ENCODE data around the gene NEO1. TPM values are rescaled to one million over a fixed set of nuclear protein-coding genes. Genes with fewer than 3 reads are reported as not detected.

NEO1 gene
- total RNA-seq, 2 donors from 2014 or later = 51.4 to 72.3 TPM

DNA sequence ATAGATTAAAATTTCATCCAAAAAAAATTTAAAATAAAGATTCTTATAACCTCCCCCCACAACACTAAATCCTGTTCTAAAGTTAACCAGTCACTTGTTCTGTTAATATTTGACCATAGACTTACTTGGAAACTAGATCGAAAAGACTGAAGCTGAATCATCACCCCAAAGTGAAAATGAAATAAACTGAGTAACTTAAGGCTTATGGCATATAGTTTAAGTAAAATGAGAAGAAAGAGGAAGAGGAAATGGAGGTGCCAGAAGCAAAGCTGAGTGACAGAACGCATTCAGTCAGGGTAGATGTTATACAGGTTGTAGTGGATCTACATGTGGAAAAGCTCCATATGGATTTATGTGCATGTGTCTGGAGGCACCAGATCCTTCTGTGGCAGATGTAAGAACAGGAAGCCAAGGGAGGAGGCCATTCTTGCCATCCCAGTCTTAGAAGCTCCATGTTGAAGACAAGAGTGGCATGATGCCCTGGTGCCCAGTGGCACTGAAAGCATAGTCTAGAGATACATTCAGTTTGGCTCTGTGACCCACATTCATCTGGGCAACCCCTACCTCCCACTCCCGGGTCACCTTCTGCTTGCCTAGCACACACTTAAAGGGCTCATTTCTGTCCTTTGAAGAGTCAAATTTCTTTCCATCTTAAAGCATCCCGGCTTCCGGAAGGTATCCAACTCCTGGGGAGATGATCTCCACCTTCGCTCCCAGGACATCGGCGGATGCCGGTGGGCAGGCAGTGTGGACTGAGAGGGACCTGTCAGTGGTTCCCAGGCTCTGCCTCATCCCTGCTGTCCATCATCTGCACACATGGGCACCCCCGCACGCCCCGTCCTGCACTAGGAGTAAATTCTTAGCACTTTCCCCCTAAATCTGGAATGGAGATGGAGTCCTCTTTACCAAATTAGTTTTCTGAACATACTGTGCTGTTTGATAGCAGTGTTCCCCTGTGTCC lies 90.8 kb downstream of the NEO1 start:
- Histone ChIP-seq H3K27ac (no peak overlapping the region), H3K4me1 (ENCODE audit: control insufficient read depth in 1 of 2, low read depth in 2 of 2) (peaks cover 5 to 36% of the 10 kb centered on the region in 2 donors), H3K4me3 (no peak overlapping the region), H3K36me3 (no peaks in the 10 kb centered on the region), H3K9me3 (no peaks in the 10 kb centered on the region), H3K27me3 (replicated peaks; ENCODE audit: insufficient read depth) (no peaks in the 10 kb centered on the region)
- TF ChIP-seq, protein P1, sequence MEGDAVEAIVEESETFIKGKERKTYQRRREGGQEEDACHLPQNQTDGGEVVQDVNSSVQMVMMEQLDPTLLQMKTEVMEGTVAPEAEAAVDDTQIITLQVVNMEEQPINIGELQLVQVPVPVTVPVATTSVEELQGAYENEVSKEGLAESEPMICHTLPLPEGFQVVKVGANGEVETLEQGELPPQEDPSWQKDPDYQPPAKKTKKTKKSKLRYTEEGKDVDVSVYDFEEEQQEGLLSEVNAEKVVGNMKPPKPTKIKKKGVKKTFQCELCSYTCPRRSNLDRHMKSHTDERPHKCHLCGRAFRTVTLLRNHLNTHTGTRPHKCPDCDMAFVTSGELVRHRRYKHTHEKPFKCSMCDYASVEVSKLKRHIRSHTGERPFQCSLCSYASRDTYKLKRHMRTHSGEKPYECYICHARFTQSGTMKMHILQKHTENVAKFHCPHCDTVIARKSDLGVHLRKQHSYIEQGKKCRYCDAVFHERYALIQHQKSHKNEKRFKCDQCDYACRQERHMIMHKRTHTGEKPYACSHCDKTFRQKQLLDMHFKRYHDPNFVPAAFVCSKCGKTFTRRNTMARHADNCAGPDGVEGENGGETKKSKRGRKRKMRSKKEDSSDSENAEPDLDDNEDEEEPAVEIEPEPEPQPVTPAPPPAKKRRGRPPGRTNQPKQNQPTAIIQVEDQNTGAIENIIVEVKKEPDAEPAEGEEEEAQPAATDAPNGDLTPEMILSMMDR (IDR thresholded peaks at IDR 0.05) = no peak
- DNase-seq (ENCODE audit: low spot score) (no peak), ATAC-seq (ENCODE audit: insufficient number of reproducible peaks, low FRiP score, low read depth) (no peak)

DNA sequence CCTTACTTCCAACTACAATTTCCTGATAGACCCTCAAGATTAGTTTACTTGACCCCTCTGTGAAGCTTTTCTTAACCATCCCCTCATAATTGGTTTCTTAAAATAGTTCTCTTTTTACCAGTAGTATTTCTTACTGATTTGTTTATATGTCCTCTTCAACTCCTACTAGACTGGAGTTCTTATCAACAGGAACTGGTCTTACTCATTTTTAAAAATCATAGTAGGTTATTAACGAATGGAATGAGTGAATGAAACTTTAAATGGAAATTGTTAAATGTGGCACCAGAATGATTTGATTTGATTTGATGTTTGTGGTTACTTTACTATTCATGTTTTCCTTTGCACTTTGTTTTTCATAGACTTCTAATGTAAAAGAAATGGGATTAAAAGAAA lies 91.5 kb downstream of the NEO1 start:
- DNase-seq (ENCODE audit: low spot score) = no peak
- H3K4me3 ChIP-seq = no peak overlapping the region
- peaks cover 5 to 34% of the 10 kb centered on the region in 2 donors for H3K4me1 ChIP-seq (ENCODE audit: control insufficient read depth in 1 of 2, low read depth in 2 of 2)
- no peaks in the 10 kb centered on the region for H3K36me3 ChIP-seq
- ATAC-seq (ENCODE audit: insufficient number of reproducible peaks, low FRiP score, low read depth) = no peak
- H3K27ac ChIP-seq = no peak overlapping the region
- TF ChIP-seq, protein P1 (IDR thresholded peaks at IDR 0.05) = no peak
- no peaks in the 10 kb centered on the region for H3K9me3 ChIP-seq
- H3K27me3 ChIP-seq (replicated peaks; ENCODE audit: insufficient read depth) = no peaks in the 10 kb centered on the region

DNA sequence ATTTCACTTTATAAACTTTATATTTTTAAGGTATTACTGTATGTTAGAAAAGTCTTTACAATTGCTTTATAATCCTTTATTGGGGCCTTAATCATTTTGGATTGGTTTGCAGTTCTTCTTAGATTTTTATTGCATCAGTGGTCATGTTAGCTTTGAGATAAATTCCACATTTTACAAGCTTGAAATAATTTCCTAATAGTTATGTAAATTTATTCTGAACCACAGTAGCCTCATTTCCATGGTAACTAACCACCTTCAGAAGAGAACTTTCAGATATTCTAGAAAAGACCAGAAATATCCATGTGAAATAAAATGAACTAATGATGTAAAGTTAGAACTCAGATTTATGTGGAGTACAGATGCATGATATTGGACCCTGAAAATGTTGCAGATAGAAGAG lies 94.2 kb downstream of the NEO1 start:
- no peaks in the 10 kb centered on the region for H3K9me3 ChIP-seq
- H3K4me1 ChIP-seq (ENCODE audit: control insufficient read depth in 1 of 2, low read depth in 2 of 2) = peaks cover 0 to 7% of the 10 kb centered on the region in 2 donors
- H3K27me3 ChIP-seq (replicated peaks; ENCODE audit: insufficient read depth) = no peaks in the 10 kb centered on the region
- no peak for DNase-seq (ENCODE audit: low spot score)
- TF ChIP-seq, protein P1 (IDR thresholded peaks at IDR 0.05) = no peak
- no peak overlapping the region for H3K27ac ChIP-seq
- ATAC-seq (ENCODE audit: insufficient number of reproducible peaks, low FRiP score, low read depth) = no peak
- no peaks in the 10 kb centered on the region for H3K36me3 ChIP-seq
- no peak overlapping the region for H3K4me3 ChIP-seq

DNA sequence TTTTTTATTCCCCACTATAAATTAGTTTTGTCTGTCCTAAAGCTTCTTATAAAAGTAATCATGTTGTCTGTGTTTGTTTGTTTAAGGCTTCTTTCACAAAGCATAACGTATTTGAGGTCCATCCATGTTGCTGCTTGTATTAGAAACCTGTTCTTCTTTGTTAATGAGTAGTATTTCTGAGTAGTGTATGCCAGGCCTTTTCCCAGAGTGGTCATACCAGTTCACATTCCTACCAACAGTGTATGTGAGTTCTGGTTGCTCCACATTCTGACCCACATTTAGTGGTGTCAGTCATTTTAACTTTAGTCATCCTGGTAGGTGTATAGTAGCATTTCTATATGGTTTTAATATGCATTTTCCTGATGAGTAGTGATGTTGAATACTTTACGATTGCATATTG lies 98.6 kb downstream of the NEO1 start:
- H3K27me3 ChIP-seq (replicated peaks; ENCODE audit: insufficient read depth) = no peaks in the 10 kb centered on the region
- no peak overlapping the region for H3K27ac ChIP-seq
- H3K36me3 ChIP-seq = no peaks in the 10 kb centered on the region
- no peak for ATAC-seq (ENCODE audit: insufficient number of reproducible peaks, low FRiP score, low read depth)
- peaks cover 4% of the 10 kb centered on the region for H3K9me3 ChIP-seq
- TF ChIP-seq, protein P1 (IDR thresholded peaks at IDR 0.05) = no peak
- no peaks in the 10 kb centered on the region for H3K4me1 ChIP-seq (ENCODE audit: control insufficient read depth in 1 of 2, low read depth in 2 of 2)
- no peak for DNase-seq (ENCODE audit: low spot score)
- H3K4me3 ChIP-seq = no peak overlapping the region

DNA sequence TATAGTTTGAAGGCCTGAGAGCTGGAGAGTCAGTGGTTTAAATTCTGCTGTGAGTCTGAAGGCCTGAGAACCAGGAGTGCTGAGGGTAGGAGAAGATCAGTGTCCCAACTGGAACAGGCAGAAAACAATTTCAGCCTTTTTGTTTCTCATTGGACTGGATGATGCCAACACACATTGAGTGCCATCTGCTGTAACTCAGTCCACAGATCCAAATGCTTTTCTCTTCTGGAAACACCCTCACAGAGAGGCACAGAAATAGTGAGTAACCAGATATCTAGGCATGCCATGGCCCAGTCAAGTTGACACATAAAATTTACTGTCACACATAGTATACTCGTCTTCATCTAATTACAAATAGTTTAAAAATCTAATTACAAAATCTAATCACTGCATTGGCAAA lies 100.8 kb downstream of the NEO1 start:
- H3K27me3 ChIP-seq (replicated peaks; ENCODE audit: insufficient read depth) = no peaks in the 10 kb centered on the region
- TF ChIP-seq, protein P1 (IDR thresholded peaks at IDR 0.05) = no peak
- H3K4me1 ChIP-seq (ENCODE audit: control insufficient read depth in 1 of 2, low read depth in 2 of 2) = no peaks in the 10 kb centered on the region
- peaks cover 5% of the 10 kb centered on the region for H3K9me3 ChIP-seq
- no peaks in the 10 kb centered on the region for H3K36me3 ChIP-seq
- ATAC-seq (ENCODE audit: insufficient number of reproducible peaks, low FRiP score, low read depth) (no peak), DNase-seq (ENCODE audit: low spot score) (no peak)
- H3K27ac ChIP-seq = no peak overlapping the region
- no peak overlapping the region for H3K4me3 ChIP-seq

All from thoracic aorta (tissue), 2 donors.